MM.1S (cell line): ENCODE data around the gene KRT17.

ENCODE experiments used
- CTCF ChIP-seq: fragments of 300-600 bp; sonication (generic); IDR thresholded peaks from 2 replicates; pipeline ENCODE4 v1.5.1; 2016; ENCODE audit warnings: antibody characterized with exemption, low read length, mixed read lengths
- EZH2phosphoT487 ChIP-seq: fragments of 300-600 bp; sonication (generic); IDR thresholded peaks from 2 replicates; pipeline ENCODE4 v1.6.1; 2018; ENCODE audit warnings: antibody characterized with exemption, low read length

GRCh38 chr17:41652461-41652970 lies 28.1 kb upstream of the KRT17 start:
- no peak for TF ChIP-seq CTCF
- no peak for TF ChIP-seq EZH2phosphoT487
